Lower leg skin (tissue), 4 donors: Measurements from ENCODE around the gene ATXN1L. TPM values are rescaled to one million over a fixed set of nuclear protein-coding genes. Genes with fewer than 3 reads are reported as not detected.

Experiments used
- DNase-seq, 2 donors: peaks; one replicate each; pipeline ENCODE4 v3.0.0-alpha.2; 2019; ENCODE audit warnings: low spot score in 2 of 2
- H3K4me3 ChIP-seq: fragments of 200-600 bp; sonication (generic); 2 replicates; pipeline ENCODE4 v1.5.1; 2017; ENCODE audit warnings: mild to moderate bottlenecking, low read depth; ENCODE audit not compliant: poor library complexity, severe bottlenecking
- POLR2A ChIP-seq, 2 donors: fragments of 450-650 bp; IDR thresholded peaks; one replicate each; pipeline ENCODE4 v1.6.1; 2016 to 2017; ENCODE audit warnings: antibody characterized with exemption in 2 of 2, mild to moderate bottlenecking in 1 of 2, moderate library complexity in 1 of 2
- WGBS, 2 donors: methylation state at CpG; one replicate each; pipeline ENCODE4 v1.1.5; 2018; 5-methylcytosine and 5-hydroxymethylcytosine counted together
- intact Hi-C: fragments of 100-400 bp; cut with DNase I; formaldehyde crosslinking; loops from one replicate; pipeline ENCODE4 v1.15.0; 2023; ENCODE audit warnings: low total_unique reads
- total RNA-seq, 4 donors: library from RNA; depleted of rRNA; stranded (reverse); fragments of >200 nt; gene quantifications; one replicate each; pipeline ENCODE4 v1.1.0, GENCODE V29; 2016
- TF ChIP-seq, protein P1 (sequence below), 3 donors: fragments of 450-650 bp; IDR thresholded peaks; one replicate each; pipeline ENCODE4 v1.5.1; 2016; ENCODE audit warnings: antibody characterized with exemption in 3 of 3, mild to moderate bottlenecking in 3 of 3, moderate library complexity in 2 of 3

Gene ATXN1L
- total RNA-seq, 4 donors from 2014 or later = 21.8 to 29.7 (median 27.2) TPM

- peak; percentile 82 for DNase-seq
- WGBS, 2 donors = 5% methylated on average over 9 of the region's 9 CpGs
- intact Hi-C loops = loop anchor here (10.0 kb wide), 1 partner anchor 78 kb away; the partner anchor contains the start of gene AP1G1
- TF ChIP-seq POLR2A (IDR thresholded peaks at IDR 0.05) = no peak
- TF ChIP-seq, protein P1, sequence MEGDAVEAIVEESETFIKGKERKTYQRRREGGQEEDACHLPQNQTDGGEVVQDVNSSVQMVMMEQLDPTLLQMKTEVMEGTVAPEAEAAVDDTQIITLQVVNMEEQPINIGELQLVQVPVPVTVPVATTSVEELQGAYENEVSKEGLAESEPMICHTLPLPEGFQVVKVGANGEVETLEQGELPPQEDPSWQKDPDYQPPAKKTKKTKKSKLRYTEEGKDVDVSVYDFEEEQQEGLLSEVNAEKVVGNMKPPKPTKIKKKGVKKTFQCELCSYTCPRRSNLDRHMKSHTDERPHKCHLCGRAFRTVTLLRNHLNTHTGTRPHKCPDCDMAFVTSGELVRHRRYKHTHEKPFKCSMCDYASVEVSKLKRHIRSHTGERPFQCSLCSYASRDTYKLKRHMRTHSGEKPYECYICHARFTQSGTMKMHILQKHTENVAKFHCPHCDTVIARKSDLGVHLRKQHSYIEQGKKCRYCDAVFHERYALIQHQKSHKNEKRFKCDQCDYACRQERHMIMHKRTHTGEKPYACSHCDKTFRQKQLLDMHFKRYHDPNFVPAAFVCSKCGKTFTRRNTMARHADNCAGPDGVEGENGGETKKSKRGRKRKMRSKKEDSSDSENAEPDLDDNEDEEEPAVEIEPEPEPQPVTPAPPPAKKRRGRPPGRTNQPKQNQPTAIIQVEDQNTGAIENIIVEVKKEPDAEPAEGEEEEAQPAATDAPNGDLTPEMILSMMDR (IDR thresholded peaks at IDR 0.05) = peak in 1 of 3 donors; percentile 78
- no peak overlapping the region for H3K4me3 ChIP-seq
Observed at GRCh38 chr16:71882505-71883167, 36.9 kb downstream of the ATXN1L start.

GRCh38 chr16:71883168-71883848, 37.5 kb downstream of the ATXN1L start:
- H3K4me3 ChIP-seq = peak overlapping the region; percentile 98
- 1 to 2% methylated on average over 25 to 29 of the region's 46 CpGs for WGBS, 2 donors
- TF ChIP-seq, protein P1 (IDR thresholded peaks at IDR 0.05) = no peak
- no peak for TF ChIP-seq POLR2A (IDR thresholded peaks at IDR 0.05)
- intact Hi-C loops = loop anchor here (10.0 kb wide), 1 partner anchor 79 kb away; the partner anchor contains the start of gene AP1G1
- peak in 1 of 2 donors; percentile 85 for DNase-seq

DNA sequence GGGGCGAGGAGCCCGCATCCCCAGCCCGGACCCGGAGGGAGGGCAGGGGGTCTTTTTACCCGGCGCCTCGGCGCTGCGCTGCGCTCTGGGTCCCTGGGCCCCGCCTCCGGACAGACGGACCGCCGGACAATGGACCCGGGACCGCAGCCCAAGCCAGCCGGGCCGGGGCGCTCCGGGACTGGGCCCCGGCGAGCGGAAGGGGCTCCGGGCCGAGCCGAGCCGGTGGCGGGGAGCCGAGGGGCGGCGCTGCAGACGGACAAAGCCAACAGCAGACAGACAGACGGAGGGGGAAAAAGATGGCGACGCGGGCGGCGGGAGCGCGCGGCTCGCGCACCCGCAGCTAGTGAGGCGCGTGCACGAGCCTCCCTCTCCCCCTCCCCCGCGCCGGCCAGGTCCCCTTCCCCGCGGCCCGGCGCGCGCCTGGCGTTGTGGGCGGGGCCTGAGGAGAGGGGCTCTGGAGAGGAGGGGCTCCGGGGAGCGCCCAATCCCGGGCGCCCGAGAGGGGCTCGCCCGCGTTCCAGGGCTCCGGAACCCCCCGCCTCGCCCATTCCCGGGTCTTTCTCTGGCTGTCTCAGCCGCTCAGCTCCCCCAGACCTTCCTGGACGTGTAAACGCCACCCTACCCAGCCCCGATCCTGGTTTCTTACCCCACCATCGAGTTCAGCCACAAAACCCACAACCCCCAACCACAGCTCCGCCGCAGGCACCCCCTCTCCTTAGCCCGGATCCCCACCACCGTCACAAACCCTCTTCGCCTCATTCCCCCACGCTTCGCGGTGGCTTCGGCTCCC, 38.3 kb downstream of the ATXN1L start, which contains the start of gene ZNF821:
ZNF821 (minus strand) TSS at position 334 of the 790 bp plus-strand sequence. CDS start 4,236 bp downstream, outside the sequence.
- 1 to 2% methylated on average over 29 to 50 of the region's 85 CpGs for WGBS, 2 donors
- intact Hi-C loops = loop anchor here (10.0 kb wide), 1 partner anchor 79 kb away; the partner anchor contains the start of gene AP1G1
- peak; percentile 52 to 94 for DNase-seq
- TF ChIP-seq, protein P1 (IDR thresholded peaks at IDR 0.05) = no peak
- TF ChIP-seq POLR2A (IDR thresholded peaks at IDR 0.05) = no peak
- H3K4me3 ChIP-seq = peak within 1 kb of the TSS; percentile 98

DNA sequence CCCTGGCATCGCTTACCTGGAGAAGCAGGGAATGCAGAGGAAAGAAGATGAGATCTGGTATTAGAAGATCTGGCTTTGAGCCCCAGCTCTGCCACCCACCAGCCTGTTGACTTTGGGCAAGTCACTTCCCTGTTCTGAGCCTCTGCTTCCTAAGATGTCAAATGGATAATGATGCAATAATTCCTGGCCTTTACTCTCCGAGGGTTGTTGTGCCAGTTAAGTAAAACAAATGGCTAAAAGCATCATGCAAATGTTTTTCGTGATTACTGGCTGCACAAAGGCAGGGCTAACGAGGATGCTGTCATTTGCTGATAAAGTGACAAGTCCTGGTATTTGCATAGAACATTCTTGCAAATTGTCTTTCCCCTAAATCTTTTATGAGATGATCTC, 39.5 kb downstream of the ATXN1L start:
- DNase-seq = no peak
- intact Hi-C loops = loop anchor here (10.0 kb wide), 1 partner anchor 80 kb away; the partner anchor contains the start of gene AP1G1
- WGBS, 2 donors = 41% methylated on average over 4 of the region's 4 CpGs
- no peak overlapping the region for H3K4me3 ChIP-seq
- TF ChIP-seq, protein P1 (IDR thresholded peaks at IDR 0.05) = no peak
- no peak for TF ChIP-seq POLR2A (IDR thresholded peaks at IDR 0.05)

DNA sequence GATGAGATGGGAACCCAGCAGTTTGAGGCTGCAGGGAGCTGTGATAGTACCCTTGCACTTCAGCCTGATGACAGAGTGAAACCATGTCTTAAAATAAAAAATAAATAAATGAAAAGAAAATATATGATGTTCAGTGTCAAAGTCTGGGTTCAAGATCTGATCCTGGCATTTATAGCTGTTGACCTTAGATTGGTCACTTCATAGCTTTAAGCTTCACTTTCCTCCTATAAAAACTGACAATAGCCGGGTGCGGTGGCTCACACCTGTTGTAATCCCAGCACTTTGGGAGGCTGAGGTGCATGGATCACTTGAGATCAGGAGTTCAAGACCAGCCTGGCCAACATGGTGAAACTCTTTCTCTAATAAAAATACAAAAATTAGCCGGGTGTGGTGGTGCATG, 43.4 kb downstream of the ATXN1L start:
- intact Hi-C loops = loop anchor here (10.0 kb wide), 1 partner anchor 84 kb away; the partner anchor contains the start of gene AP1G1
- no peak for TF ChIP-seq POLR2A (IDR thresholded peaks at IDR 0.05)
- TF ChIP-seq, protein P1 (IDR thresholded peaks at IDR 0.05) = no peak
- WGBS, 2 donors = 91 to 99% methylated on average over 3 of the region's 3 CpGs
- no peak for DNase-seq
- no peak overlapping the region for H3K4me3 ChIP-seq
